ES-I3 (cell line): ENCODE results near the gene HOXA7.

ENCODE experiments used
- H3K36me3 ChIP-seq: 2 replicates; pipeline ENCODE4 v1.6.1; 2013; ENCODE audit warnings: mild to moderate bottlenecking, low read length, control low read depth, moderate library complexity; ENCODE audit not compliant: insufficient read depth
- H3K4me1 ChIP-seq: 2 replicates; pipeline ENCODE4 v1.6.1; 2013; ENCODE audit warnings: mild to moderate bottlenecking, control low read depth, low read length; ENCODE audit not compliant: insufficient read depth
- H3K9ac ChIP-seq: 2 replicates; pipeline ENCODE4 v1.6.1; 2013; ENCODE audit warnings: low read depth, mild to moderate bottlenecking, low read length, moderate library complexity
- H3K9me3 ChIP-seq: 2 replicates; pipeline ENCODE4 v1.6.1; 2013; ENCODE audit warnings: mild to moderate bottlenecking, low read length, moderate library complexity; ENCODE audit not compliant: control insufficient read depth, insufficient read depth

Gene HOXA7

DNA sequence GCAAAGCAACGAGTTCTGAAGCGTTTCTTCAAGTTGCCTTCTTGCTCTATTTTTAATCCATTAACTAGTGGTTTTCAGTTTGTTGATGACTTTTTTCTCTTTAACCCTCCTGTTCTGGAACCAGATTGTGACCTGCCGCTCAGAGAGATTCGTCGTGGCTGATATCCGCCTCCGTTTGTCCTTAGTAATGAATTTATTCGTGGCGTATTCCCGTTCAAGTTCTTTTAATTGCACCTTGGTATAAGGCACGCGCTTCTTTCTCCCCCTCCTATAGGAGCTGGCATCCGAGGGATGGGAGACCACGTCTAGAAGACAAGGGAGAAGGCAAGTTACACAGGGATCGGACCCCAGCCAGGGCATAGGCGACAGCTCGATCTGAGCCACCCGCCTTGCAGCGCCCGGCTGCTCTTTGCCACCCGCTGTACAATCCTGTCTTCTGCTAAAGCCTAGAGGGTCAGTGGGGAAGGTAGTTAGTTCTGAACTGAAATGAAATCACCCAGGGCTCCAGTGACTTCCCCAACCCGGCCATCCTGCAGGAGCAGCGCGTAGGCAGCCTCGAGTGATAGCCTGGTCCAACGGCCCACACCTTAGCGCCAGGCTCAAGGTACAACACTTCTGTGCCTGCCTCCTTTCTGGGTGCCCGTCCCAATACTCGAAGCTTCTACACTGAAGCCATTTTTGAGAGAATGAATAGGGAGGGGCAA lies 41.8 kb upstream of the HOXA7 start:
- H3K4me1 ChIP-seq = 0 out of 2 replicates have a peak, but pooled peaks cover 3% of the 10 kb centered on the region
- H3K36me3 ChIP-seq = no peaks in the 10 kb centered on the region
- no peaks in the 10 kb centered on the region; the same call in 1 of the 2 replicates for H3K9me3 ChIP-seq
- no peak overlapping the region for H3K9ac ChIP-seq

DNA sequence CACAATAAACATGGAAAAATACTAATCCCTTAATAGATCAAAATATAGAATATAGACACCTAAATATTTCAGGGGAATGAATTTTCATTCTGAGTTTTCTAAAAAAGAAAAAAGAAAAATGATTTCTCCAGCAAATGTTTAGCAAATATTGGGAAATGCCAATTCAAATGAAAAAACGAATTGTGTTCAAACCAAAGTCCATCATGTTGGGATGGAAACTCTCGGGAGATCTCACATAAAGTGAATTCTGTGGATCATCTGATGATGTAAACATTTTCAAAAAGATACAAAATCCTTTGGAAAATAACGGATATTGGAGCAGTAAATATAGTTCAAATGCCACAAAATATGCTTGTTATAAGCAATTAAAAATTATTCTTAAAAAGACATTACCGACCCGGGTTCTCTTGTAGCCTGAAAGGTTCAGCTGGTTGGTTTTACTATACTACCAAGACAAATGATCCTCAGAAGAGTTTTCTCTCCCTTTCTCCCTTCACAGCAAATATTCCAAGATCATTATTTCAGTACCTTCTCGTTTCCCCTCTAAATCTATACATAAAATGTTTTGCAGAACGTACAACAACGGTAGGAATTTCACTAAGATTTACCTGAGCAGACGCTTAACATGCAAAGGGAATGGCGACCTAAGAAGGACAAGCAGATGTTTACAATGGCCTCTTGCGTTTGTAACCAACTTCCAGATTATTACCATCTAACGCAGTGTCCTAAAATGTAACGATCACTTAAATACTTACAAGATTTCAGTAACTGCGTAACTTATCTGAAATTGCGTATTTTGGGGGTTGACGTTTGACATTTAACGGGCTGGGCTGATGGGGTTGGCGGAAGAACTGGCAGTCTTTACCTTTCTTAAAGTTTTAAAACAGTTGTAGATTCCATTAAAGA lies 40.9 kb upstream of the HOXA7 start:
- Histone ChIP-seq H3K9ac (no peak overlapping the region), H3K36me3 (no peaks in the 10 kb centered on the region), H3K4me1 (0 out of 2 replicates have a peak, but pooled peaks cover 3% of the 10 kb centered on the region), H3K9me3 (no peaks in the 10 kb centered on the region; the same call in 1 of the 2 replicates)

DNA sequence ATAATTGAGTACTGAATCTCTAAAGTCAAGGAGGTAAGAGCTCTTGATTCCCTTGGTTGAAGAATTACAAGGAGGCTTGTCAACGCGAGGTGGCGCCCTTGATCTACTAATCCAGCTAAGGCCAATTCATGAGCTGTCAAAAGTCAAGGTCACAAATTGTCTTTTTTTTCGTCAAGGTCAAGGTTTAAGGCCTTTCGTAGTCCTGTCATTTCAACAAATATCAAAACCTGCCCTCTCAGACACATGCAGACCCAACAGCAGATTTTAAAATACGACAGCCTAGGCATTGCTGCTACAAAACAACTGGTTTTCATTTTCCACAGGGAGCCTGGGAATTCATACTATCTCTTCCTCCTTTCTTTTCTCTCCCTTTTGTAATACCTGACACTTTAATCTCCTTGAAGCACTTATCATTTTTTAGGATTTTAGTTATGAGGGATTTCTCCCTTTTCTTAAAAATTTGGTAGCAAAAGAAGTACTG lies 39.9 kb upstream of the HOXA7 start:
- Histone ChIP-seq H3K9me3 (no peaks in the 10 kb centered on the region; the same call in 1 of the 2 replicates), H3K4me1 (0 out of 2 replicates have a peak, but pooled peaks cover 7% of the 10 kb centered on the region), H3K36me3 (no peaks in the 10 kb centered on the region), H3K9ac (no peak overlapping the region)

DNA sequence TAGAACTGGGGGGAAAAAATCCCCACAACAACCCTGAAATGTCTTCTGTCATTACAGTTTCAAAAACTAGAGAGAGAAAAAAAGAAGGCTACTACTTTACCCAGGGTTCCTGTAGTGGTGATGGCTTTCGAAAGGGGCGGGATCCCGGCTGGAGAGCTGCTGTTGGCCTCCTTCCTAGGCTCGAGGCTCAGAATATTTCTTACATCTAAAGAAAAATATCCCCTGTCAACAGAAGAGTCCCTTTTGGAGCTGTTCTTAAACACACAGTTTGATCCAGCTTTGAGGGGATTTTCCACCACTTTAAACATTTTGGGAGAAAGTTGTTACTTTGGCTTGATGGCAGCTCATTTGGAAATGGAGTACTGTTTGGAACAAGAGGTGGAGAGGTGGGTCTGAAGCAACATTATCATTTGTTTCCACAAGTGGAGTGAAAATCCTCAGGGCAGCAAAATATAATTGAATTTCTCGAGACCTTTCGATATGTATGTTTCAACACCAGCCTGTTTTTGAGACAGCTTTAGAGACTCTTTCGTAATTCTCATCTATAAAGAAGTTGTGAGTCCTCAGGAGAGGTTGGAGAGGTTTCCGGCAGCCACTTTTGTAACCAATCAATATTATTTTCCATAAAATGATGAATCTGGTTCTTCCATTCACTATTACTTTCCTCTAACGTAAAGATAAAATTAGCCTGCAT lies 38.4 kb upstream of the HOXA7 start:
- no peaks in the 10 kb centered on the region; the same call in 1 of the 2 replicates for H3K9me3 ChIP-seq
- H3K4me1 ChIP-seq = 0 out of 2 replicates have a peak, but pooled peaks cover 4% of the 10 kb centered on the region
- no peaks in the 10 kb centered on the region for H3K36me3 ChIP-seq
- H3K9ac ChIP-seq = no peak overlapping the region

DNA sequence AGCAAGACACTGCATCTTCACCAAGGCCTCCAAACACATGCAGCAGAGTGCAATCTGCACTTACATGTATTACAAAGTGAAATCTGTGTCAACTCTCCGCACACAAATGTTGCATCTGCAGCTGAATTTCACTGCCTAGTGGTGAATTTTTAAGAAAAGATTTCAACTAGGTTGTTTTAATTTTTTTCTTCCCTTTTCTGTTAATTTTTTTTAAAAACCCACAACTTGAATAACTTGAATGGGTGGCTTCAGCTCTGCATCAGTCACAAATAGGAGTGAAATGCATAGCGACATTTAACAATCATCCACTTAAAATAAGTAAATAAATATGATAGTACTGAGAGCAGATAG lies 37.5 kb upstream of the HOXA7 start:
- Histone ChIP-seq H3K36me3 (no peaks in the 10 kb centered on the region), H3K9ac (no peak overlapping the region), H3K4me1 (0 out of 2 replicates have a peak, but pooled peaks cover 4% of the 10 kb centered on the region), H3K9me3 (no peaks in the 10 kb centered on the region; the same call in 1 of the 2 replicates)

DNA sequence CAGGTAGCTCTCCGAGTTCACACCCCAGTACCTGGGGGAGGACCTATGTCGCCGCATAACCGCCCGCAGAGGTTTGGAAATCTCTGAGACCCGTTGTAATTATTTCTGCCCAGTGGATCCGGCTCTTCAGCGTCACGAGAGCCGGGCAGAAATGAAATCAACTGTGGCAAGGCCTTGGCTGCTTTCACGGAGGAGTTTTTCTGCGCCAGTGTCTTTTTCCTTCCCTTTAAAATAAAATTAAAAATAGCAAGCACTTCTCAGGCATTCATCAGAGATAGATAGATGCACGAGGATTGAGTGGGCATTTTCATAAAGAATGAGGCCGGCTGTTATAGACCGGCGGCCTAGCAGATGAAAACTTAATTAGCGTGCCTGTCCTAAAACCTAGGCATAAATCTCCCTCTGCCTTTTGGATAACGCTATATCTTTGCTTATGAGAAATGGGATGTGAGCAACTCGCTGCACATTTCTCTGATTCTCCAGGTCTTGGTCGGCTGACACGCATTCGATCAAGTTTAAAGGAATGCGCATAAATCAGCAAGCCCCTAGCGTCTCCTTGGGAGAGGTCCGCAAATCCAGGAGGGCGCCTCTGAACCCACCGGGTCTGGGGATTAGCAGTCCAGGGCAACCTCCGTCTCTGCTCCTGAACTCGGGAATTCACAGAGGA lies 37.0 kb upstream of the HOXA7 start:
- H3K9ac ChIP-seq = no peak overlapping the region
- H3K9me3 ChIP-seq = no peaks in the 10 kb centered on the region; the same call in 1 of the 2 replicates
- no peaks in the 10 kb centered on the region for H3K36me3 ChIP-seq
- 0 out of 2 replicates have a peak, but pooled peaks cover 4% of the 10 kb centered on the region for H3K4me1 ChIP-seq

DNA sequence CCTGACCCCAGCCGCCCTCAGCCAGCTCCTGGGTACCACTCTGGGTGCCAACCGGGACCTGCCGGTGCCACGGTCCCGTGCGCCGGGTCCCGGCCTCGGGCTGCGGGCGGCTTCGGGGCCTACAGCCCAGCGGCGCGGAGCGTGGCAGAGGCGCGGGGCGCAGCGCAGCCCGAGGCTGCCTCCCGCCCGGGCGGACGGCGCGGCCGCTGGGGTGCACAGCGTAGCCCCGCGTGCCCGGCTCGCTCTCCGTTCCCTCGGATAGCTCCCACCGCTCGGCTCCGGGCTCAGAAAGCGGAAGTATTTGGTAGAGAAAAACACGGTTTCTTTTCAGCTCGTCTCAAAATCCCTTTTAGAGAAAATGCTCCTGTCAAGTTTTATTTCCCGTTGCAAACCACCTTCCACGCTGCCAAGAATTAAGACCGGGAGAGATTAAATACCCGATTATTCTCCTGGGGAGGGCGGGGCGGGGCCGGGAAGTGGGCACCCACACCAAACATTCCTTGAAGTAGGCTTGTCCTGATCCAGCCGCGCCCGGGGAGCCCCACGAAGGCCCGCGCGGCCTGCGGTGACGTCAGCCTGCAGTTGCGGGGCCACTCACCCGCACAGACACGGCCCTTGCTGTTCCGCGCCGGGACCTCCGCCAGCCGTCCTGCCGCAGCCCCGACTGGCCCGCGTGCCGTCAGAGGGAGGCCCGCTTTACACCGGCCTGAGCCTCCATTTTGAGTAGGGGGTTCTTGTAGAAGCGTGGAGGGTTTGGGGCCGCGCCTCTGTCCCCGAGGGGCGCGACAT lies 36.3 kb upstream of the HOXA7 start:
- Histone ChIP-seq H3K4me1 (0 out of 2 replicates have a peak, but pooled peaks cover 4% of the 10 kb centered on the region), H3K36me3 (no peaks in the 10 kb centered on the region), H3K9me3 (no peaks in the 10 kb centered on the region; the same call in 1 of the 2 replicates), H3K9ac (no peak overlapping the region; the same call in 1 of the 2 replicates)

DNA sequence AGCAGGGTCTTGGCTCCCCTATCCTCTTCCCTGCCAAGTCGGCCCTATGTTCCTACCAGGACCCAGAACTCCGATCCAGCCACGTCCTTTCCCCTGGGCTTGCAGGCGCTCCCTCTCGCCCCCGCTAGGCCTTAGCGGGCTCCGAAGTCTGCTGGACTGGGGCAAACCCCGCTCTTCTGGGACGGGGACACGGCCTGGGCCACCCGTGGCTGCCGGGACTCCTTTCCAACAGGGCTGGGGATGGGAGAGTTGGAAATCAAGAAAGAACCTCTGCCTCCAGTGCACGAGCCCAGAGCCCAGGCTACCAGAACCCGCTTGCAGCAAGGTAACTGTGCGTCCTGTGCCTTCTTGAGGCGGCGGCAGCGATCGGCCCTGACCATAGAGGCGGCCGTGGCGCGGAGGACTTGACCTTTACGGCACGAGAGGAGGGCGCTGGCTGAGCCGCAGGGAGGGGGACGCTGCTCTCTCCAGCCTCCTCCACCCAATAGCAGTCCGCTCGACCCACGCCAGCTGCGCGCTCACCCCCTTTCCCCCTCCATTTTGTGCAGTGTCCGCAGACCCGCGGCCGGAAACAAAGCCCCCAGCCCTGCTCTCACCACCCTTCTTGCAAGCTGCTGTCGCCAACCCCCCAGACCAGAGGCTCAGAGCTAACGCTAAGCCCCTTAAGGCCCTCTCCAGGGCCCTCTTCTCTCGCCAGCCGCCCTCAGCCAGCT lies 35.5 kb upstream of the HOXA7 start:
- Histone ChIP-seq H3K9ac (no peak overlapping the region; the same call in 1 of the 2 replicates), H3K9me3 (no peaks in the 10 kb centered on the region), H3K36me3 (no peaks in the 10 kb centered on the region), H3K4me1 (0 out of 2 replicates have a peak, but pooled peaks cover 4% of the 10 kb centered on the region)

DNA sequence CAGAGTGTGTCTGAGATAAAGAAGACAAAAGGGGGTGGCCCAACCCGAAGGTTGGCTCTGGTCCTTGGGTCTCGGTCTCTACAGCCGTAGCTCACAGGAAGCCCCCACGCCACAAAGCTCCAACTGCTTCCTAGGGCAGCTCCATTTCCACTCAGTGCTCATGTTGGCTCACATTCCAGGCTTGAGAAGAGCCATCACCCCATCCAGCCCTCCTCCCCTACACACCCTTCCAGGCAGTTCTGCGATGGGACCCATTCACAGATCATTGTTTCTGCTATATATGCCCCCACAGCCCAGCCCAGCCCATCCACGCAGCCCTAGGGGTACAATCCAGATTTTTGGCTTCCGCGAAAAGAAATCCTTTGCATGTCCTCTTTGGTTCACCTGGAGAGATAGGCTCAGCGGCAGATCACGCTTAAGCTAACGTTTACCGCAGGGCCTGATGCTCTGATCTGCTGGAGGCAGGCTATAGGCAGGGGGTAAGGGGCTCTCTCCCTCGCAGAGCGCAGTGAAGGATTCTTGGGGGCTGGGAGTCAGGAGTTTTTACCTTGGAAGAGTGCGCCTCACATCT lies 34.8 kb upstream of the HOXA7 start:
- H3K9me3 ChIP-seq = no peaks in the 10 kb centered on the region
- H3K9ac ChIP-seq = no peak overlapping the region
- H3K36me3 ChIP-seq = no peaks in the 10 kb centered on the region
- H3K4me1 ChIP-seq = 0 out of 2 replicates have a peak, but pooled peaks cover 4% of the 10 kb centered on the region

DNA sequence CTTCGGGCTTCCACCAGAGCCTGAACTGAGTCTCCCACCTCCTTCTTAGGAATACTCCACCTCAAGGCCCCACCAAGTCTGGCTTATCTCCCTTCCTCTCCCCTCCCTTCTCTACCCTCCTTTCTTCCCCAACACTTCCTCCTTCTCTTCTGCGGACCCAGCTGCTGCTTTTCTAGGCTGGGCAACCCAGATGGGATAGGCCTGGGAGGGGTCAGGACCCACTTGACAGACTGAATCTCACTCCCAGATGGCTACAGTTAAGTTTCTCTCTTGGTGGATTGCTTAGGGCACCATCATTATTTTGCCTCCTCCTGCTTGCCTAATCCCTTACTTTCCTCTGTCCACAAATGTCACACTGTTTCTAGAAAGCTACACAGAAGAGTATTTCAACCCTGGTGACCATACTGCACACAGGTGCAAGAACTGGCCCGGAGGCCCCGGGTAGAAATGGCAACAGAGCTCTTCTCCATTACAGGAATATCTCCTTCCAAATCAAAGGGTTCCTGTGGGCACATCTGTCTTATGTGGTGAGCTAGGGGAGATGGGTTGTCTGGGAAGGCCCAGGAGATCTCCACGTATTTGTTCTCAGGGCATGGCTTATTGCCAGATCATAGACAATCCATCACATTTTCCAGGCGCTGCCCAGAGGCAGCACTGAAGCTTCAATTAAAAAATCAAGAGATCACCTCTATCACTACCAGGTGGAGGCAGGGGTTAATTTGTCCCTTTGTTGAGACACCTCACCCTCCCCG lies 33.7 kb upstream of the HOXA7 start:
- no peaks in the 10 kb centered on the region for H3K36me3 ChIP-seq
- H3K9me3 ChIP-seq = no peaks in the 10 kb centered on the region

DNA sequence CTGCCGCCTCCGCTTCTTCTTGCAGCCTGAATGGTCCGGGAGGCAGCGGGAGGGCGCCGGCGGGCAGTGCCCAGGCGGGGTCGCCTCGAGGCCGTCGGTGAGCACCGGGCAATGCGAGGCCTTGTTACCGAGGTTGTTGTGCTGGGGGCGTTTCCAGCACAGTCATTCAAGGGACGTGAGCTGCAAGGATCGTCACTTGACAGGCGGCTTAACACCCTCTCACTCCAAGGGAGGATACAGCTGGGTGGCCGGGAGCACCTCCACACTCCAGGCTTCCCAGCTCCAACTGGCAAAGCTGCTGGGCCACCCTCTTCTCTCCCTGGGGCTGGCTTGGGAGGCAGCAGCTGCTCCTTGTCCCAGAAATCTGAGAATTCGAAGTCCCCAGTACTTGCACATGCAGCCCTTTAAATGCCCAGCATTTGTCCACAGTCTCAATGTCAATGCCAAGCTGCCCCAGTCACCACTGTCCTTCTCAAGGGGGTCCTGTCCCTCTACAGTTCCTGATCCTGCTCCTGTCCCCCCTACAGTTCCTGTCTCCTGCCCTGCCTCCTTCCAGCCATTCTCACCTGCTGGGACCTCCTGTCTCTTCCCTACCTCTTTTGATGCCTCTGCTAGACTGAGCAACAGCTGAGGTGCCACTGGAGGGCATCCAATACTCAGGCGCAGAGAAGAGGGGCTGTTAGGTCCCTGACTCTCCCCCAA lies 33.0 kb upstream of the HOXA7 start:
- Histone ChIP-seq H3K9ac (no peak overlapping the region), H3K9me3 (no peaks in the 10 kb centered on the region), H3K36me3 (no peaks in the 10 kb centered on the region), H3K4me1 (peaks cover 11% of the 10 kb centered on the region; the same call in 1 of the 2 replicates)

More for the DNA sequence above, 33.7 kb upstream of the HOXA7 start:
- H3K4me1 ChIP-seq = peaks cover 11% of the 10 kb centered on the region; the same call in 1 of the 2 replicates
- no peak overlapping the region for H3K9ac ChIP-seq
